ENCODE measurements around the gene CETP.
A peak's percentile ranks its signal among the peaks of the same experiment; 100 is the strongest.

DNA sequence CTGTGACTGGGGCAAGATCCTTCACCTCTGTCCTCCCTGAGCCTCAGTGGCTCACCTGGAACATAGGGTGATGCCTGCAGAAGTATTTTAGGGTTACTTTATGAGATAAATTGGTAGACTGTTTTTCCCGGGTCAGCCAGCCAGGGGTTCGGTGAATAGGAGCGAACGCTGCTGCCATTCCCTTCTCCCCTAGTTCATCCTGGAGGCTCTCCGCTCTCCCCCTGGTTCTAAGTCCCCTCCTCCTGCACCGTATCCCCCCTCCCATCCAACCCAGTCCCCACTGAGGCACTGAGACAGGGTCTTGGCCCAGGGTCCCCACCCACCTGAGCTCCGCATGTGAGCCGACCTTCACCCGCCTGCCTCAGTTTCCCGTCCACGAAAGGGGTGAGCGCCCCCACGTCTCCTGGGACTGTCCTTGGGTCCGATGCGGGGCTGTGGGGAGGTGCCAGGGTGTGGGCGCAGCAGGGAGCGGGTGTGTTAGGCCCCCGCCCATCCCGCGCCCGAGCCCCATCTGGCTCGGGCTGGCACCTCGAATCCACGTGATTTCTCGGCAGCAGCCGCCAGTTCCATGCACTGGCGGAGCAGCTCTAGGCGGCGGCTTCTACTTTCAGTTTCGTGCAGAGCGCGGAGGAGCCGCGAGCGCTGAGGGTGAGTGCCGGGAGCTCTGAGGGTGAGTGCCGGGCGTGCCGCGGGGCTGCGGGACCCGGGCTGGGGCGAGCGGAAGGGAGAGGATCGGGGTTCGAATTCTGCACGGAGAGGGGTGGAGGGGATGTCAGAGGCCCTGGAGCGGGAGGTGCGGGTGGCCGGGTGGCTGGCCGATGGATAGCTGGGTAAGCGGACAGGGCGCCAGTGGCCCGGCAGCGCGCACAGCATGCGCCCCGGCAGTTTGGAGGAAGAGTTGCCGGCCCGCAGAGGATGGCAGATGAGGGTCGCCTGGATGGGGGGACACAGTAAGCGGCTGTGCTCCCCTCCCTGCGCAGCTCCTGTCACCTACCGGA, 27.5 kb downstream of the CETP start, which contains the start of gene NLRC5:
- TF ChIP-seq, protein P1, sequence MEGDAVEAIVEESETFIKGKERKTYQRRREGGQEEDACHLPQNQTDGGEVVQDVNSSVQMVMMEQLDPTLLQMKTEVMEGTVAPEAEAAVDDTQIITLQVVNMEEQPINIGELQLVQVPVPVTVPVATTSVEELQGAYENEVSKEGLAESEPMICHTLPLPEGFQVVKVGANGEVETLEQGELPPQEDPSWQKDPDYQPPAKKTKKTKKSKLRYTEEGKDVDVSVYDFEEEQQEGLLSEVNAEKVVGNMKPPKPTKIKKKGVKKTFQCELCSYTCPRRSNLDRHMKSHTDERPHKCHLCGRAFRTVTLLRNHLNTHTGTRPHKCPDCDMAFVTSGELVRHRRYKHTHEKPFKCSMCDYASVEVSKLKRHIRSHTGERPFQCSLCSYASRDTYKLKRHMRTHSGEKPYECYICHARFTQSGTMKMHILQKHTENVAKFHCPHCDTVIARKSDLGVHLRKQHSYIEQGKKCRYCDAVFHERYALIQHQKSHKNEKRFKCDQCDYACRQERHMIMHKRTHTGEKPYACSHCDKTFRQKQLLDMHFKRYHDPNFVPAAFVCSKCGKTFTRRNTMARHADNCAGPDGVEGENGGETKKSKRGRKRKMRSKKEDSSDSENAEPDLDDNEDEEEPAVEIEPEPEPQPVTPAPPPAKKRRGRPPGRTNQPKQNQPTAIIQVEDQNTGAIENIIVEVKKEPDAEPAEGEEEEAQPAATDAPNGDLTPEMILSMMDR (IDR thresholded peaks at IDR 0.05), result no peak
- peak; percentile 37 to 69 for TF ChIP-seq POLR2A (IDR thresholded peaks at IDR 0.05)

Measured in thyroid gland (tissue), 4 donors.